Gastroesophageal sphincter (tissue), 3 donors: ENCODE data around the gene TELO2.

ENCODE experiments used
- CTCF ChIP-seq, 4 experiments: fragments of 200-600 bp in 2 of 4; fragments of 450-650 bp in 2 of 4; sonication (generic) in 1 of 4; IDR thresholded peaks; one replicate each; pipeline ENCODE4 v1.5.1; 2017 to 2019; ENCODE audit warnings: antibody characterized with exemption in 4 of 4, mild to moderate bottlenecking in 2 of 4, moderate library complexity in 2 of 4
- POLR2A ChIP-seq, 2 donors: fragments of 450-650 bp; IDR thresholded peaks; one replicate each; pipeline ENCODE4 v1.6.1; 2017; ENCODE audit warnings: antibody characterized with exemption in 2 of 2, mild to moderate bottlenecking in 2 of 2, moderate library complexity in 1 of 2

- TF ChIP-seq CTCF (IDR thresholded peaks at IDR 0.05) (no peak), POLR2A (IDR thresholded peaks at IDR 0.05) (no peak)
Measured at GRCh38 chr16:1542533-1542932, 49.4 kb downstream of the TELO2 start.
